ENCODE data around the gene TMEM121.

DNA sequence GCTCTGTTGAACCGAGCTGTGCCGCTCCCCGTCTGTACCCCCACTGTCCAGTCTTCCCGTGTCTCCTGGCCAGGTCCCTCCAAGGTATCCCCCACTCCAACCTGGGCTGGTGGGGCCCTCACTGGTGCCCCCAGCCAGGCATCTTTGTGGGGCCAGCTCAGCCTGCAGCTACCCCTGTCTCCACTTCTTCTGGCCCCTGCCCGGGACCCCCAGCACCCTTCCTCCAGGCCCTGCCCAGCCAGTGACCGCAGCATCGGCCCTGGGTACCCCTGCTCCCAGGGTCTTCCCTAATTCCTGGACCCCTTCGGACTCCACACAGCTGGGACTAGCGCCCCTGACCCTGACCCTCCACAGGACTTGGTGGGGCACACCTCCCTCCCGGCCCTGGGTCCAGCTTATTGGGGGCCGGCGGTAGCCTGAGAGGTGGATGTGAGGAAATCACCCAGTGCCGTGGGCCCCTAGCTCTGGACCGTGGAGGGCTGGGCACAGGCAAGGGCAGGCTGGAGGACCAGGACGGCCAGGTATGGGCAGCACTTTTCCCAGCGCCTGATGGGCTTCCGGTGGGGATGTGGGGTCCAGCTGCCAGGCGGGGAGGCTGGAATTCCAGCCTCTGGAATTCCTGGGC, 43.8 kb upstream of the TMEM121 start:
- TF ChIP-seq, protein P1, sequence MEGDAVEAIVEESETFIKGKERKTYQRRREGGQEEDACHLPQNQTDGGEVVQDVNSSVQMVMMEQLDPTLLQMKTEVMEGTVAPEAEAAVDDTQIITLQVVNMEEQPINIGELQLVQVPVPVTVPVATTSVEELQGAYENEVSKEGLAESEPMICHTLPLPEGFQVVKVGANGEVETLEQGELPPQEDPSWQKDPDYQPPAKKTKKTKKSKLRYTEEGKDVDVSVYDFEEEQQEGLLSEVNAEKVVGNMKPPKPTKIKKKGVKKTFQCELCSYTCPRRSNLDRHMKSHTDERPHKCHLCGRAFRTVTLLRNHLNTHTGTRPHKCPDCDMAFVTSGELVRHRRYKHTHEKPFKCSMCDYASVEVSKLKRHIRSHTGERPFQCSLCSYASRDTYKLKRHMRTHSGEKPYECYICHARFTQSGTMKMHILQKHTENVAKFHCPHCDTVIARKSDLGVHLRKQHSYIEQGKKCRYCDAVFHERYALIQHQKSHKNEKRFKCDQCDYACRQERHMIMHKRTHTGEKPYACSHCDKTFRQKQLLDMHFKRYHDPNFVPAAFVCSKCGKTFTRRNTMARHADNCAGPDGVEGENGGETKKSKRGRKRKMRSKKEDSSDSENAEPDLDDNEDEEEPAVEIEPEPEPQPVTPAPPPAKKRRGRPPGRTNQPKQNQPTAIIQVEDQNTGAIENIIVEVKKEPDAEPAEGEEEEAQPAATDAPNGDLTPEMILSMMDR (IDR thresholded peaks at IDR 0.05): no peak
- TF ChIP-seq POLR2A (IDR thresholded peaks at IDR 0.05) (no peak), POLR2AphosphoS5 (IDR thresholded peaks at IDR 0.05) (no peak), EP300 (IDR thresholded peaks at IDR 0.05) (no peak)
